Activated T-helper 1 cell treated with anti-CD3 and anti-CD28 coated beads, Interleukin-12 subunit alpha, Interleukin-12 subunit beta, Interleukin-2, Interleukin-4 antibody, amounts not matched to agents 30 ng/mL and 10 ng/mL and 1 ng/mL, durations not matched to agents 14 hours and 24 hours and 36 hours (primary cell): ENCODE results near the gene CAPG. TPM values are rescaled to one million over a fixed set of nuclear protein-coding genes. Genes with fewer than 3 reads are reported as not detected.

Experiments
- DNase-seq: peaks from one replicate; pipeline ENCODE4 v3.0.0; 2021; ENCODE audit warnings: low spot score
- H3K27ac Mint-ChIP-seq: one replicate; pipeline ENCODE4 v1.8.0; 2021; ENCODE audit warnings: mild to moderate bottlenecking, mixed read lengths
- H3K27me3 Mint-ChIP-seq: one replicate; pipeline ENCODE4 v1.8.0; 2022; ENCODE audit warnings: mild to moderate bottlenecking, moderate library complexity, mixed read lengths; ENCODE audit not compliant: insufficient read depth
- H3K36me3 Mint-ChIP-seq: one replicate; pipeline ENCODE4 v1.8.0; 2021; ENCODE audit warnings: low read depth, mixed read lengths
- H3K4me1 Mint-ChIP-seq: one replicate; pipeline ENCODE4 v1.8.0; 2021; ENCODE audit warnings: low read depth, mixed read lengths
- H3K4me3 Mint-ChIP-seq: one replicate; pipeline ENCODE4 v1.8.0; 2021; ENCODE audit warnings: mild to moderate bottlenecking, moderate library complexity, mixed read lengths
- H3K9me3 Mint-ChIP-seq: one replicate; pipeline ENCODE4 v1.8.0; 2021; ENCODE audit warnings: mixed read lengths
- intact Hi-C: fragments of 100-400 bp; cut with micrococcal nuclease; formaldehyde crosslinking; loops from one replicate; pipeline ENCODE4 v1.15.1; 2024
- total RNA-seq: library from RNA; stranded (reverse); gene quantifications from 2 replicates; pipeline ENCODE4 v1.2.3, GENCODE V29; 2022

The CAPG gene
- total RNA-seq, 1 donor from 2014 or later = 35.5 TPM

GRCh38 chr2:85411405-85411748, 1.2 kb upstream of the CAPG start:
- intact Hi-C loops = loop anchor here (10.0 kb wide), 1 partner anchor 1033 kb away; the partner anchor contains the start of gene KDM3A

GRCh38 chr2:85410584-85411404, 628 bp upstream of the CAPG start:
- peaks cover 7% of the 10 kb centered on the region for H3K27me3 Mint-ChIP-seq
- intact Hi-C loops = loop anchor here (10.0 kb wide), 1 partner anchor 1034 kb away; the partner anchor contains the start of gene KDM3A
- peak overlapping the region; percentile 82 for H3K4me3 Mint-ChIP-seq
- peaks cover 9% of the 10 kb centered on the region for H3K36me3 Mint-ChIP-seq
- H3K27ac Mint-ChIP-seq = peak overlapping the region; percentile 41
- H3K9me3 Mint-ChIP-seq = no peaks in the 10 kb centered on the region
- no peak for DNase-seq
- peaks cover 60% of the 10 kb centered on the region for H3K4me1 Mint-ChIP-seq

More at GRCh38 chr2:85411405-85411748, 1.2 kb upstream of the CAPG start:
- Mint-ChIP-seq H3K9me3 (no peaks in the 10 kb centered on the region), H3K27me3 (peaks cover 7% of the 10 kb centered on the region), H3K4me1 (peaks cover 57% of the 10 kb centered on the region), H3K27ac (no peak overlapping the region), H3K4me3 (no peak overlapping the region), H3K36me3 (peaks cover 8% of the 10 kb centered on the region)
- DNase-seq = no peak

- peaks cover 45% of the 10 kb centered on the region for H3K4me1 Mint-ChIP-seq
- H3K27me3 Mint-ChIP-seq = no peaks in the 10 kb centered on the region
- H3K4me3 Mint-ChIP-seq = peak overlapping the region; percentile 56
- DNase-seq = peak; percentile 63
- peaks cover 26% of the 10 kb centered on the region for H3K36me3 Mint-ChIP-seq
- peaks cover 14% of the 10 kb centered on the region for H3K9me3 Mint-ChIP-seq
- H3K27ac Mint-ChIP-seq = peak overlapping the region; percentile 80
- intact Hi-C loops = loop anchor here (1.0 kb wide), 1 partner anchor 13 kb away; the partner anchor contains the start of gene SH2D6
Measured at GRCh38 chr2:85405201-85406059, 4.7 kb downstream of the CAPG start.

GRCh38 chr2:85401844-85402243, 8.3 kb downstream of the CAPG start:
- Mint-ChIP-seq H3K9me3 (peaks cover 14% of the 10 kb centered on the region), H3K27me3 (no peaks in the 10 kb centered on the region), H3K27ac (no peak overlapping the region), H3K36me3 (peaks cover 31% of the 10 kb centered on the region), H3K4me1 (peaks cover 29% of the 10 kb centered on the region), H3K4me3 (no peak overlapping the region)
- no peak for DNase-seq
- intact Hi-C loops = no loop called here

GRCh38 chr2:85401464-85401805, 8.7 kb downstream of the CAPG start:
- peaks cover 33% of the 10 kb centered on the region for H3K4me1 Mint-ChIP-seq
- DNase-seq = no peak
- peaks cover 35% of the 10 kb centered on the region for H3K36me3 Mint-ChIP-seq
- no peak overlapping the region for H3K4me3 Mint-ChIP-seq
- no peaks in the 10 kb centered on the region for H3K27me3 Mint-ChIP-seq
- H3K9me3 Mint-ChIP-seq = peaks cover 14% of the 10 kb centered on the region
- intact Hi-C loops = no loop called here
- H3K27ac Mint-ChIP-seq = no peak overlapping the region

- H3K27ac Mint-ChIP-seq = no peak overlapping the region
Measured at GRCh38 chr2:85400541-85401463, 9.4 kb downstream of the CAPG start.

GRCh38 chr2:85400023-85400422, 10.1 kb downstream of the CAPG start:
- peaks cover 32% of the 10 kb centered on the region for H3K36me3 Mint-ChIP-seq
- H3K4me3 Mint-ChIP-seq = no peak overlapping the region
- peaks cover 21% of the 10 kb centered on the region for H3K4me1 Mint-ChIP-seq
- H3K9me3 Mint-ChIP-seq = peaks cover 14% of the 10 kb centered on the region
- no peak overlapping the region for H3K27ac Mint-ChIP-seq
- no peaks in the 10 kb centered on the region for H3K27me3 Mint-ChIP-seq
- DNase-seq = no peak
- intact Hi-C loops = no loop called here

More at GRCh38 chr2:85400541-85401463, 9.4 kb downstream of the CAPG start:
- Mint-ChIP-seq H3K4me1 (peaks cover 29% of the 10 kb centered on the region), H3K4me3 (no peak overlapping the region), H3K9me3 (peaks cover 14% of the 10 kb centered on the region), H3K36me3 (peaks cover 36% of the 10 kb centered on the region), H3K27me3 (no peaks in the 10 kb centered on the region)
- intact Hi-C loops = no loop called here
- DNase-seq = no peak

- Mint-ChIP-seq H3K27ac (no peak overlapping the region), H3K4me3 (no peak overlapping the region)
Measured at GRCh38 chr2:85399183-85399455, 11.0 kb downstream of the CAPG start.

GRCh38 chr2:85398426-85399182, 11.6 kb downstream of the CAPG start:
- Mint-ChIP-seq H3K4me1 (peaks cover 18% of the 10 kb centered on the region), H3K36me3 (peaks cover 29% of the 10 kb centered on the region), H3K27ac (no peak overlapping the region), H3K9me3 (peaks cover 7% of the 10 kb centered on the region), H3K4me3 (no peak overlapping the region), H3K27me3 (no peaks in the 10 kb centered on the region)
- intact Hi-C loops = no loop called here
- no peak for DNase-seq

More at GRCh38 chr2:85399183-85399455, 11.0 kb downstream of the CAPG start:
- Mint-ChIP-seq H3K27me3 (no peaks in the 10 kb centered on the region), H3K4me1 (peaks cover 18% of the 10 kb centered on the region), H3K9me3 (peaks cover 12% of the 10 kb centered on the region), H3K36me3 (peaks cover 30% of the 10 kb centered on the region)
- no peak for DNase-seq
- intact Hi-C loops = no loop called here

GRCh38 chr2:85397925-85398331, 12.2 kb downstream of the CAPG start:
- DNase-seq = no peak
- H3K36me3 Mint-ChIP-seq = peaks cover 27% of the 10 kb centered on the region
- no peak overlapping the region for H3K4me3 Mint-ChIP-seq

GRCh38 chr2:85396531-85397470, 13.4 kb downstream of the CAPG start:
- Mint-ChIP-seq H3K9me3 (no peaks in the 10 kb centered on the region), H3K4me3 (no peak overlapping the region), H3K36me3 (peaks cover 22% of the 10 kb centered on the region), H3K27ac (peak overlapping the region; percentile 52), H3K27me3 (no peaks in the 10 kb centered on the region), H3K4me1 (peaks cover 30% of the 10 kb centered on the region)
- intact Hi-C loops = no loop called here
- DNase-seq = no peak

More at GRCh38 chr2:85397925-85398331, 12.2 kb downstream of the CAPG start:
- Mint-ChIP-seq H3K27me3 (no peaks in the 10 kb centered on the region), H3K27ac (no peak overlapping the region), H3K9me3 (peaks cover 2% of the 10 kb centered on the region), H3K4me1 (peaks cover 24% of the 10 kb centered on the region)
- intact Hi-C loops = no loop called here
